HepG2 (cell line): ENCODE measurements around the gene EARS2. TPM values are rescaled to one million over a fixed set of nuclear protein-coding genes. Genes with fewer than 3 reads are reported as not detected.
A peak's percentile ranks its signal among the peaks of the same experiment; 100 is the strongest.

Experiments used
- ATAC-seq: fragments of 200-7000 bp; cut with Tn5 transposase; 3 replicates; pipeline ENCODE4 v1.9.1; 2020; ENCODE audit warnings: mild to moderate bottlenecking, moderate library complexity
- BruUV-seq: library from RNA; stranded (reverse); fragments of 400-500 nt; replicated peaks from 2 replicates; lab custom pipeline; 2021; lab: Mats Ljungman, UMichigan
- CTCF ChIA-PET: fragments of 300-600 bp; formaldehyde crosslinking; extraction: SDS; loops from one replicate; lab custom pipeline; 2021; ENCODE audit warnings: low total read pairs, inconsistent platforms, low intra/inter-chr PET ratio; lab: Yijun Ruan, JAX
- POLR2A ChIA-PET: fragments of 350-600 bp; sonication (Branson Sonifier 250); formaldehyde crosslinking; loops from one replicate; lab custom pipeline; 2020; ENCODE audit warnings: antibody characterized with exemption, inconsistent platforms; lab: Yijun Ruan, JAX
- DNase-seq: peaks from one replicate; pipeline ENCODE4 v3.0.0-alpha.2; 2015; ENCODE audit warnings: low spot score
- FAIRE-seq: peaks from 3 replicates; lab custom pipeline; 2011; peaks lifted over from hg19 to GRCh38; lab: Jason Lieb, UNC
- H2AFZ ChIP-seq: one replicate; pipeline ENCODE4 v1.6.1; 2011; ENCODE audit warnings: low read length, inconsistent platforms
- H3K27ac ChIP-seq: fragments of 300-600 bp; 3 replicates; pipeline ENCODE4 v1.8.0; 2011; ENCODE audit warnings: mixed run types, mild to moderate bottlenecking, mixed read lengths, low read length, inconsistent platforms; ENCODE audit not compliant: insufficient read depth; ENCODE audit errors: extremely low read length
- H3K27me3 ChIP-seq, 2 experiments: fragments of 200-600 bp in 1 of 2; 2 replicates in 1 of 2; 3 replicates in 1 of 2; pipeline versions ENCODE4 v1.6.0 to v1.8.0; 2011; ENCODE audit warnings: low read length in 2 of 2, mild to moderate bottlenecking in 2 of 2, moderate library complexity in 2 of 2, inconsistent platforms in 1 of 2; ENCODE audit not compliant: insufficient read depth in 2 of 2, control insufficient read depth in 1 of 2
- H3K36me3 ChIP-seq, 2 experiments: fragments of 200-600 bp in 1 of 2; replicated peaks in 1 of 2; 2 replicates in 1 of 2; 3 replicates in 1 of 2; pipeline versions ENCODE4 v1.5.1 to v1.8.0; 2011; ENCODE audit warnings: low read length in 2 of 2, inconsistent platforms in 1 of 2; ENCODE audit not compliant: insufficient read depth in 2 of 2, control insufficient read depth in 1 of 2
- H3K4me1 ChIP-seq: 2 replicates; pipeline ENCODE4 v1.5.1; 2012; ENCODE audit warnings: low read length, inconsistent platforms; ENCODE audit not compliant: insufficient read depth
- H3K4me2 ChIP-seq: 2 replicates; pipeline ENCODE4 v1.6.0; 2011; ENCODE audit warnings: low read depth, low read length, inconsistent platforms
- H3K4me3 ChIP-seq, 3 experiments: fragments of 200-600 bp in 1 of 3; sonication (generic), shearing (Covaris generic) in 1 of 3; replicated peaks in 1 of 3; 2 replicates each; pipeline ENCODE4 v1.5.1; 2011 to 2016; ENCODE audit warnings: low read length in 3 of 3, inconsistent platforms in 2 of 3, low read depth in 2 of 3, mild to moderate bottlenecking in 2 of 3, control low read depth in 1 of 3, mixed read lengths in 1 of 3; ENCODE audit not compliant: insufficient read depth in 1 of 3
- H3K79me2 ChIP-seq: one replicate; pipeline ENCODE4 v1.6.1; 2011; ENCODE audit warnings: low read length, inconsistent platforms; ENCODE audit not compliant: insufficient read depth
- H3K9ac ChIP-seq: 2 replicates; pipeline ENCODE4 v1.6.0; 2011; ENCODE audit warnings: mild to moderate bottlenecking, low read depth, low read length, inconsistent platforms; ENCODE audit not compliant: insufficient read depth
- H3K9me3 ChIP-seq: 2 replicates; pipeline ENCODE4 v1.5.1; 2012; ENCODE audit warnings: mild to moderate bottlenecking, low read length
- H4K20me1 ChIP-seq: 2 replicates; pipeline ENCODE4 v1.6.0; 2011; ENCODE audit warnings: inconsistent platforms, mild to moderate bottlenecking, low read length, moderate library complexity; ENCODE audit not compliant: insufficient read depth
- BCL3 ChIP-seq: sonication (generic); formaldehyde crosslinking; IDR thresholded peaks from 2 replicates; pipeline ENCODE4 v1.5.1; 2020; ENCODE audit warnings: mild to moderate bottlenecking, missing genetic modification reagents, moderate library complexity
- BHLHE40 ChIP-seq: IDR thresholded peaks from 2 replicates; pipeline ENCODE4 v1.6.1; 2011; ENCODE audit warnings: low read length, improper control_type of control experiment
- EP300 ChIP-seq, 3 experiments: sonication (generic) in 1 of 3; formaldehyde crosslinking in 1 of 3; IDR thresholded peaks; 2 replicates each; pipeline versions ENCODE4 v1.5.1 to v1.6.1; 2011 to 2020; ENCODE audit warnings: low read depth in 2 of 3, low read length in 2 of 3, borderline replicate concordance in 1 of 3, improper control_type of control experiment in 1 of 3, mild to moderate bottlenecking in 1 of 3, missing genetic modification reagents in 1 of 3, moderate library complexity in 1 of 3
- SAFB2 ChIP-seq: sonication (generic); formaldehyde crosslinking; IDR thresholded peaks from 2 replicates; pipeline ENCODE4 v1.5.1; 2020; ENCODE audit warnings: missing genetic modification reagents, low read depth, mild to moderate bottlenecking, borderline replicate concordance
- ZBTB33 ChIP-seq: sonication (generic); formaldehyde crosslinking; IDR thresholded peaks from 2 replicates; pipeline ENCODE4 v1.4.0; 2020; ENCODE audit warnings: missing genetic modification reagents
- ZFX ChIP-seq: sonication (generic); formaldehyde crosslinking; IDR thresholded peaks from 2 replicates; pipeline ENCODE4 v1.4.0; 2020; ENCODE audit warnings: mild to moderate bottlenecking, low read depth, missing genetic modification reagents, moderate library complexity
- ZNF160 ChIP-seq: sonication (generic); formaldehyde crosslinking; IDR thresholded peaks from 2 replicates; pipeline ENCODE4 v1.8.0; 2022; ENCODE audit warnings: mild to moderate bottlenecking, inconsistent platforms, missing genetic modification reagents
- ZNF18 ChIP-seq: sonication (generic); formaldehyde crosslinking; IDR thresholded peaks from 2 replicates; pipeline ENCODE4 v1.8.0; 2022; ENCODE audit warnings: mild to moderate bottlenecking, missing genetic modification reagents; ENCODE audit not compliant: insufficient replicate concordance
- ZNF333 ChIP-seq: sonication (generic); formaldehyde crosslinking; IDR thresholded peaks from 2 replicates; pipeline ENCODE4 v1.4.0; 2020; ENCODE audit warnings: mild to moderate bottlenecking, missing genetic modification reagents, borderline replicate concordance
- ZNF75D ChIP-seq: sonication (generic); formaldehyde crosslinking; IDR thresholded peaks from 2 replicates; pipeline ENCODE4 v1.8.1; 2023; ENCODE audit warnings: missing genetic modification reagents, mild to moderate bottlenecking, borderline replicate concordance
- ZNF761 ChIP-seq: sonication (generic); formaldehyde crosslinking; conservative IDR thresholded peaks from 2 replicates; pipeline ENCODE4 v1.4.0; 2020; ENCODE audit warnings: mild to moderate bottlenecking, missing genetic modification reagents
- ZZZ3 ChIP-seq: sonication (generic); formaldehyde crosslinking; IDR thresholded peaks from 2 replicates; pipeline ENCODE4 v1.4.0; 2020; ENCODE audit warnings: missing genetic modification reagents, mild to moderate bottlenecking, borderline replicate concordance
- WGBS: methylation state at CpG from one replicate; pipeline ENCODE4 v1.1.6; 2017; ENCODE audit warnings: low lambda C conversion rate; 5-methylcytosine and 5-hydroxymethylcytosine counted together
- in situ Hi-C: cut with HindIII; loops from 2 replicates; pipeline ENCODE4 v1.10.0; 2017; ENCODE audit warnings: low pct_unique_long_range_greater_than_20kb; ENCODE audit not compliant: extremely low pct_ligation_motif_present
- intact Hi-C: fragments of 100-400 bp; cut with micrococcal nuclease; formaldehyde crosslinking; loops from one replicate; pipeline ENCODE4 v1.10.0; 2022; ENCODE audit not compliant: unreplicated experiment
- polyA plus RNA-seq, 8 experiments: library from polyadenylated mRNA; depleted of rRNA in 3 of 8; stranded (reverse) in 7 of 8; unstranded in 1 of 8; fragments of >200 nt; fragmentation: Illumina TruSeq in 4 of 8; extraction: Trizol in 4 of 8; gene quantifications; 2 replicates each; pipeline versions ENCODE4 v1.2.1 to v1.2.3, GENCODE V29; 2011 to 2016; ENCODE audit warnings: low read depth in 4 of 8, missing spikeins in 1 of 8, mixed read lengths in 1 of 8; ENCODE audit not compliant: insufficient read depth in 1 of 8
- total RNA-seq, 5 experiments: library from RNA; depleted of rRNA; stranded (reverse); fragments of >200 nt; fragmentation: Illumina TruSeq; extraction: Trizol; gene quantifications; 2 replicates each; pipeline ENCODE4 v1.2.3, GENCODE V29; 2016; ENCODE audit warnings: low read depth in 1 of 5

The EARS2 gene
- total and polyA plus RNA-seq, 2 of the 13 experiments (the other 11 are each of a cell fraction or from before 2014, with no cell fraction given), result 49.4 to 80.4 TPM

GRCh38 chr16:23505671-23506605, 51.2 kb downstream of the EARS2 start (continued):
- TF ChIP-seq ZNF333 (CRISPR knock-in tag) (no peak), ZNF75D (CRISPR knock-in tag) (no peak), EP300 (IDR thresholded peaks at IDR 0.05; ENCODE audit: low read depth in 2 of 2, low read length in 2 of 2) (no peak), EP300 (CRISPR knock-in tag; IDR thresholded peaks at IDR 0.05; ENCODE audit: borderline replicate concordance) (no peak)

- 96% methylated on average over 9 of the region's 9 CpGs for WGBS
- ChIA-PET CTCF (no interaction called here), POLR2A (interaction anchor here (0.8 to 1.4 kb wide), 6 partner anchors 9 to 53 kb away, joined by 3 to 10 read pairs (median 4); partner anchors contain the start of genes EARS2 and UBFD1)
- intact Hi-C loops (no loop called here), in situ Hi-C loops (no loop called here)
- no peaks in the 10 kb centered on the region; a peak in 1 of 5 replicates for H3K27me3 ChIP-seq
- no peak overlapping the region for H3K9ac ChIP-seq
- BruUV-seq, result no TSS peak
- H3K4me1 ChIP-seq, result peaks cover 68% of the 10 kb centered on the region
- ATAC-seq (no peak), FAIRE-seq (no peak), DNase-seq (no peak)
- peaks cover 7 to 48% of the 10 kb centered on the region in 2 experiments for H3K36me3 ChIP-seq
- TF ChIP-seq ZFX (CRISPR knock-in tag) (0 out of 2 replicates have a peak, but pooled peaks have one; percentile 1), SAFB2 (CRISPR knock-in tag) (no peak), ZNF761 (CRISPR knock-in tag) (0 out of 2 replicates have a peak, but pooled peaks have one; percentile 33), BHLHE40 (no peak), ZBTB33 (peak; percentile 72), ZZZ3 (CRISPR knock-in tag) (no peak), BCL3 (no peak), ZNF18 (no peak), ZNF160 (CRISPR knock-in tag) (no peak)
- no peak overlapping the region for H2AFZ ChIP-seq
- H3K9me3 ChIP-seq, result no peaks in the 10 kb centered on the region
- no peak overlapping the region for H3K4me3 ChIP-seq
- no peak overlapping the region for H3K27ac ChIP-seq
- peaks cover 98% of the 10 kb centered on the region for H3K79me2 ChIP-seq
- H3K4me2 ChIP-seq, result peak overlapping the region; percentile 23; the same call in 1 of the 2 replicates
- peaks cover 85% of the 10 kb centered on the region for H4K20me1 ChIP-seq
These were observed 51.9 kb downstream of the EARS2 start for GRCh38 chr16:23505180-23505665.
